Jurkat, Clone E6-1 (cell line): ENCODE measurements around the gene KNOP1. TPM values are rescaled to one million over a fixed set of nuclear protein-coding genes. Genes with fewer than 3 reads are reported as not detected.

Experiments
- DNase-seq: peaks from one replicate; pipeline ENCODE4 v3.0.0-alpha.2; 2011; ENCODE audit warnings: low read depth, low spot score
- H3K4me3 ChIP-seq: 2 replicates; pipeline ENCODE4 v1.5.1; 2011; ENCODE audit warnings: mild to moderate bottlenecking, low read length, control low read depth, moderate library complexity
- polyA plus RNA-seq: library from polyadenylated mRNA; unstranded; fragments of >200 nt; gene quantifications from one replicate; pipeline ENCODE4 v1.2.1, GENCODE V29; 2012; ENCODE audit warnings: missing spikeins; ENCODE audit not compliant: insufficient read length, insufficient read depth

The KNOP1 gene, protein sequence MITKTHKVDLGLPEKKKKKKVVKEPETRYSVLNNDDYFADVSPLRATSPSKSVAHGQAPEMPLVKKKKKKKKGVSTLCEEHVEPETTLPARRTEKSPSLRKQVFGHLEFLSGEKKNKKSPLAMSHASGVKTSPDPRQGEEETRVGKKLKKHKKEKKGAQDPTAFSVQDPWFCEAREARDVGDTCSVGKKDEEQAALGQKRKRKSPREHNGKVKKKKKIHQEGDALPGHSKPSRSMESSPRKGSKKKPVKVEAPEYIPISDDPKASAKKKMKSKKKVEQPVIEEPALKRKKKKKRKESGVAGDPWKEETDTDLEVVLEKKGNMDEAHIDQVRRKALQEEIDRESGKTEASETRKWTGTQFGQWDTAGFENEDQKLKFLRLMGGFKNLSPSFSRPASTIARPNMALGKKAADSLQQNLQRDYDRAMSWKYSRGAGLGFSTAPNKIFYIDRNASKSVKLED
- 50.4 TPM for polyA plus RNA-seq

GRCh38 chr16:19717741-19718623 lies at the start of gene KNOP1, which contains the start of gene IQCK:
TSS of gene KNOP1 (minus strand) at chr16:19718227. CDS start at chr16:19715035, 3,192 bp downstream.
TSS of gene IQCK (plus strand) at chr16:19718271. CDS start at chr16:19718307, 36 bp downstream.
- peak; percentile 81 for DNase-seq
- H3K4me3 ChIP-seq, result peak within 1 kb of the TSS; percentile 97

DNA sequence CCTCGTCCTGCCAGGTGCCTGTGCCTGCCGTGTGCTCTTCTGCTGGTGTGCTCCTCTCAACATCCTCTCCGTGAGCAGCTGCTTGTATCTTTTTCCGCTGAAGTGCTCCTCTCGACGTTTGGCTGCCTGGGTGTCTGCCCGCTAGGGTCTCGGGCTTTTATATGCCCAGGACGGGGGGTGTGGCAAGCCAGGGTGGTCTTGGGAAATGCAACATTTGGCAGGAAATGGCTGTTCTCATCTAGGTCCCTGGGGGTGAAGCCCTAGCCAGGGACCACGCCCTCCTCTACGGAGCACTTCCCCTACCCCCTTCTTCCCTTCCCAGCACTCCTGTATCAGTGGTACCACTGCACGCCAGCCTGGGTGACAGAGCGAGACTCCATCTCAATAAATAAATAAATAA lies 49.5 kb upstream of the KNOP1 start:
- no peak overlapping the region for H3K4me3 ChIP-seq
- DNase-seq, result no peak

DNA sequence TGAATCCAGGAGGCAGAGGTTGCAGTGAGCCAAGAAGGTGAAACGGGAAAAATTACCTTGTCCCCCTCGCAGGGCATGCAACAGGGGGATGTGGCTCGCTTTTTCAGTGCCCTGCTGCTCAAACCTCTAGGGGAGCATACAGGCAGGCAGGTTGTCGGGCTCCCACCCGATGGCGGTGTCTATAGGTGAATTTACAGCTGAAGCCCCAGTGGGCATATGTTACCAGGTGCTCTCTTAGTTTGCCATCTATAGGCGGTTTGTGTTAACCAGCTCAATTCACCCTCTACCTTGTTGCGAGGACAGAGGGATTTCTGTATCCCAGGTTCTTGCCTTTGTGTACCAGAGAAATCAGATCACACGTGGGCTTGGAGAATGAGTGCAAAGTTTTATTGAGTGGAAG lies 49.0 kb upstream of the KNOP1 start:
- no peak overlapping the region for H3K4me3 ChIP-seq
- DNase-seq, result no peak

- no peak overlapping the region for H3K4me3 ChIP-seq
- no peak for DNase-seq
Measured at GRCh38 chr16:19766554-19766884, 48.5 kb upstream of the KNOP1 start.

DNA sequence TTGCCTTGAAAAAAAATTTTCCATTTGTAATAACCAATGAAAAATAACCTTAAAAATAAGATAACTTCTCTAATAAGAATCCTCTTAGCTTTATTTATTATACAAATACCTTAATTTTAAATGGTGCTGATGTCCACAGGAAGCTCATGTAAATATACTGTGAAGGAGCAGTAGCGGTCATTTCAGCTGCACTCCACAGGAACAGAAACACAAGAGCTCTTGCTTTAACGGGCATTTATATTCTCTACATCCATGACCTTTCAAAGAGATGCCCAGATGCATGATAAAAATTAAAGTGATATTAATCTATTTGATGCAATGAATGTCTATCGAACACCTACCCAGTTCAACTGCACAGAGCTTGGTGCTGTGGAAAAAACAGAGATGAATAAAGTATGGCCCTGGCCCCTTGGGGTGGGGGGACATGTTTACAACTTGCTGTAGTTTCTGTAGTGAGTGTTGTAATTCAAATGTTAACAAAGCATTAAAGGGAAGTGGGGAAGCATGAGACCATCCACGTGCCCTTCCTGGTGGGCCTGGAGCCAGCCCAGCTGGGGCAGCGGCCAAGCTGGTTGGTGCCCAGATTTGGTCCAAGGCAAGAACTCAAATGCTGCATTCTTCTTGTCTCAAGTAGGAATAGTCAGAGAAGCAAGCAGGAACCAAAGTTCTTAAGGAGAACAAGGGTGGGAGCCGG lies 48.0 kb upstream of the KNOP1 start:
- no peak for DNase-seq
- H3K4me3 ChIP-seq, result no peak overlapping the region

- H3K4me3 ChIP-seq, result no peak overlapping the region
- DNase-seq, result no peak
Measured at GRCh38 chr16:19760356-19761060, 42.5 kb upstream of the KNOP1 start.

- no peak for DNase-seq
- no peak overlapping the region for H3K4me3 ChIP-seq
Measured at GRCh38 chr16:19757762-19758595, 40.0 kb upstream of the KNOP1 start.

DNA sequence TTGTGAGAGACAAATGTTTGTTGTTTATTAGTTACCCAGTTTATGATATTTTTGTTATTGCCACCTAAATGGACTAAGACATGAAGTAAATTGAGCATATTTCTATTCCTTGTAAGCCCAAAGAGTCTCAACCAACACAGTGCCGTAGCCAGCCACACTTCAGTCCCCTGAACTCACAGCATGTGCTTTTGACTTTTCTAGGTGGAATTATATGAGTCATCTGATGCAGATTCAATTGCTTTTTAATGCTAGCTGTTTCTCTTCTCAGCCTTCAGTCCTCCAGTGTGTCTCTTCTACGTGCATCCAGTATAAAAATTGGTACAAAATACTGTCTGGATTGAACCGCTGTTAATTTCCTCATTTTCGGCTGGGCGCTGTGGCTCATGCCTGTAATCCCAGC lies 39.0 kb upstream of the KNOP1 start:
- no peak for DNase-seq

DNA sequence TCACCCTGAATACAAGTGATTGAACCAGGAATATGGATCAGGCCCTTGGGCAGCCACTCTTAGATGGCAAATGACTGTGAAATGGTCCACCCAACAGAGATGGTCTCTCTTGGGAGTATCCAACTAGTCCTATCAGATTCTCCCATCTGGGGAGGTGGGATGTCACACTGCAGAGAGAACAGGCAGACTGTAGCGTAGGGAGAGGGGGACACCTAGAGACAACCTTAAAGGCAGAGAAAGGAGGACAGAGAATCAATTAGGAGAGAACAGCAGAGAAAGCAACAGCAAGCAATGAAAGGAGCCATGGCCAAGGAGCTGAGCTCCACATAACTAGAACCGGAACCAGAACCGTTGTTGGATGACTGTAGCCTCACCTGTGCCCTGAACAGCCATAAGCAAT lies 37.2 kb upstream of the KNOP1 start:
- DNase-seq, result no peak
- H3K4me3 ChIP-seq, result no peak overlapping the region

More for the DNA sequence above, 39.0 kb upstream of the KNOP1 start:
- no peak overlapping the region for H3K4me3 ChIP-seq

DNA sequence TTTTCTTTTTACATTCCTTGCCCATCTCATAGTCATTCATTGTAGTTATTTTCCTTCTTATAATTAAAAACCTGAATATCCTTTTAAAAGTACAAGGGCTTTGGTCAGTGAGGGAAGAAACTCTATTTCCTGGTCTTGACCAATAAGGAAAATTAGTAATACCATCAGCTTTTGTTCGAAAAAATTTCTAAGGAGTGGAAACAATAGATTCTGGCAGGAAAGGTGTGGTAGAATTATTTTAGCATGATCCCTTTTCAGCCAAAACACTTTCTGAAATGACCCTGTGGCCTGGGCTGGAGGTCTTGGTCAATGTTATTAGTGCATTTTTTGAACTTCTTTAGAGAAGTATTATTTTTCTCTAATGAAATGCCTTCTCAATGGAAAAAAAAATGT lies 36.6 kb upstream of the KNOP1 start:
- DNase-seq, result no peak
- H3K4me3 ChIP-seq, result no peak overlapping the region

- H3K4me3 ChIP-seq, result no peak overlapping the region
- DNase-seq, result no peak
Measured at GRCh38 chr16:19753815-19754643, 36.0 kb upstream of the KNOP1 start.

DNA sequence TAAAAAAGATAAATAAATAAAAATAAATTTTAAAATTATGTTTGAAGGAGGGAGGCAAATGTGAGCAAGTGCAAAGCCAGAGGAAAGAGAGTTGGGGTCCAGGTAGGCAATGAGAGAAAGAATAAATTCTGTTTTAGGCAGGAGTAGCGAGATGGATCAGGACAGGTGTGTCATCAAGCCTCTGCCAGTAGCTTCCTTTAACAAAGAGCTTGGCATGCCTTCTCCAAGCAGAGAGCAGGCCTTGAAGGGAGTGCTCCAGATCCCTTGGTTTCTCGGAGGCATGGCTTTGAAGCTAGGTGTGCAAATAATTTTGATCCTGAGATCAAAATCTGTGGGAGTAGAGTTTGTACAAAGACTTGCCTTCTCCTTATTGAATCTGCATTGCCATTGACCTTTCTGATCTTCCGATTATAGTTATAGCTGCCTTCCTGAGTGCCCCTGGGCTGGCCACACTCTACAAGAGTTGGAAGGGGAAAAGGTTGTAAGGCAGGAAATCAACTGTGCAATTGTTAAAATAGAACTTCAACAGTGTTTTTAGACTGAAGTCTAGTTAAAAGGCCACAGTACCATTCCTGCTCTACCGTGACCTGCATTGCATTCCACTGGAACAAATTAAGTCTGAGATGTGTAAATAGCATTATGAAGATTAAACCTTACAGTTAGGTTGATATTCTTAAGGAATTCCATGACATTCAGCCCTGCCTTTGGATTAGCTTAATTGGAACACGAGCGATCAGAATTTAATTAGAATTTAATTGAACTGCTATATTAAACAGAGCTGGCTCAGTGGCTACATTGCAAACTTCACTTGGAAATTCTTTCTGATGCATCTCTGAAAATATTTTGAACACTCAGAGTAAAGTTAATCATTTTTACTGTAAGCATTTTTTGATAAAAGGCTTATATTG lies 33.7 kb upstream of the KNOP1 start:
- DNase-seq, result no peak
- H3K4me3 ChIP-seq, result no peak overlapping the region

GRCh38 chr16:19749571-19750080 lies 31.6 kb upstream of the KNOP1 start:
- H3K4me3 ChIP-seq, result no peak overlapping the region
- DNase-seq, result no peak

DNA sequence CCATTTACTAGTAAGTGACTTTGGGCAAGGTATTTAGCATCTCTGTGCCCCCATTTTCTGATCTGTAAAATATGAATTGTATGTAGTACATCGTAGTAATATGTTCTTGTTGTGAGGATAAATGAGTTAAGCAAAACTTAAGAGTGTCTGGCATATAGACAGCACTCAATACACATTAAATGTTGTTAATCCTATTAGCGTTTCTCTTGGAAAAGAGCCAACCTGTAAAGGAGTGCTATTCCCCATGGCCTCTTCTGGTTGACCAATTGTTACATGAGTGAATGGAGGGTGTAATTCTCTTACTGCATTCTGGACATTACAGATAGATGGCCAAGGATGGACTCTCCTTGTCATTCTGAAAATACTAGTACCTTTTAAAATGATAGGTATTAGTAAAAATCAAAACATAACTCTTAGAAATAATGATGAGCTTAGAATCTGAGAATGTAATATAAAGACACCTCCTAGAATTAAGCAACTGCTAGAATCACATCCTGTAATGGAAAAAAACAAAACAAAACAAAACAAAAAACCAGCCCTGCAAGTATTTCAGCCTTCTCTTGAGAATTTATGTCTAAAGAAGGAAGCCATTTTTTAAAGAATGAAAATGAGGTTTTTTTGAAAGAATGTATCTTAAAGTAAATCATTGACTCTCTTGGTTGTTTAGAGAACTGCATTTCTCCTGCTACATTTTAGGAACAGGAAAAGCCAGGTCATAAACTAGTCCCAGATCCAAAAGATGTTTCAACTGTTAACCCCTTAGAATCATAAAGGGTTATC lies 30.6 kb upstream of the KNOP1 start:
- H3K4me3 ChIP-seq, result no peak overlapping the region
- no peak for DNase-seq

DNA sequence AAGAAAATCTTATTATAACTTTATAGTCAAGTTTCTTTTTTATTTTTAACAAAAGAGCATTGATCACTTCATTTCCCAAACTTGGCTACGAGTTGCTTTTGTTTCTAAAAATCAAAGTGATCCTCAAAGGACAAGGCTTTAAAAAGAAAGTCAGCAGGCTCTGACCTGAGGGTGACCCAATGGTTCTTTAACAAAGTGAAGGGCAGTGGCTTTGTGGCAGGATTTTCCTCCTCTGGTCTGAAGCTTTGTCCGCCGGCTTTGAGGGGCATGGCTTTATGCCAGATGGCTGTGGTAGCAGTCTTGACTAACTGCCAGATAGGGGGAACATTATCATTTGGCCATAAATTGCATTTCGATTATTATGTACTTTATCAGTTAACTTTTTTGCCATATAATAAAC lies 28.5 kb upstream of the KNOP1 start:
- no peak overlapping the region for H3K4me3 ChIP-seq
- DNase-seq, result no peak
